SU-DHL-6 (cell line): ENCODE results near the gene ACSL3.

Experiments used
- H2AFZ ChIP-seq: fragments of 200-600 bp; sonication (generic); 2 replicates; pipeline ENCODE4 v1.6.1; 2014; ENCODE audit warnings: low read depth, mild to moderate bottlenecking, moderate library complexity, mixed read lengths, antibody characterized with exemption, low read length; ENCODE audit not compliant: severe bottlenecking
- H3F3A ChIP-seq: fragments of 200-600 bp; shearing (Covaris generic); 2 replicates; pipeline ENCODE4 v1.6.0; 2016; ENCODE audit warnings: antibody characterized with exemption, mild to moderate bottlenecking; ENCODE audit not compliant: insufficient read depth
- H3K27ac ChIP-seq: fragments of 200-600 bp; sonication (generic); 2 replicates; pipeline ENCODE4 v1.5.1; 2016; ENCODE audit warnings: low read depth, mild to moderate bottlenecking, low read length, moderate library complexity, mixed read lengths
- H3K27me3 ChIP-seq: fragments of 200-600 bp; sonication (generic), shearing (Covaris generic); 2 replicates; pipeline ENCODE4 v1.6.0; 2014; ENCODE audit warnings: mild to moderate bottlenecking, low read length
- H3K36me3 ChIP-seq: fragments of 200-600 bp; sonication (generic); 2 replicates; pipeline ENCODE4 v1.6.1; 2014; ENCODE audit warnings: mild to moderate bottlenecking, low read length, mixed read lengths
- H3K4me2 ChIP-seq: fragments of 300-600, 200-600 bp; shearing (Covaris generic), sonication (generic); 2 replicates; pipeline ENCODE4 v1.6.0; 2014; ENCODE audit warnings: low read length, low read depth, mild to moderate bottlenecking; ENCODE audit not compliant: poor library complexity, severe bottlenecking
- H3K4me3 ChIP-seq: fragments of 200-600 bp; sonication (generic); 2 replicates; pipeline ENCODE4 v1.5.1; 2014; ENCODE audit warnings: antibody characterized with exemption, low read length, mild to moderate bottlenecking, mixed read lengths; ENCODE audit not compliant: insufficient read depth, poor library complexity, severe bottlenecking
- H3K79me2 ChIP-seq: fragments of 200-600 bp; sonication (generic); 2 replicates; pipeline ENCODE4 v1.6.1; 2014; ENCODE audit warnings: mild to moderate bottlenecking, low read length, moderate library complexity; ENCODE audit not compliant: insufficient read depth
- H3K9ac ChIP-seq: fragments of 200-600 bp; sonication (generic); 2 replicates; pipeline ENCODE4 v1.7.0; 2014; ENCODE audit warnings: mild to moderate bottlenecking, low read length
- H3K9me2 ChIP-seq: fragments of 200-600 bp; sonication (generic); replicated peaks from 2 replicates; pipeline ENCODE4 v1.6.1; 2014; ENCODE audit warnings: low read length; ENCODE audit not compliant: insufficient read depth
- H3K9me3 ChIP-seq: fragments of 200-600 bp; sonication (generic); 2 replicates; pipeline ENCODE4 v1.6.1; 2014; ENCODE audit warnings: low read length, mixed read lengths; ENCODE audit not compliant: insufficient read depth
- H4K20me1 ChIP-seq: fragments of 200-600 bp; sonication (generic); 2 replicates; pipeline ENCODE4 v1.6.1; 2014; ENCODE audit warnings: low read depth, mild to moderate bottlenecking, antibody characterized with exemption, low read length, moderate library complexity, mixed read lengths
- EZH2phosphoT487 ChIP-seq: fragments of 200-600 bp; sonication (generic), shearing (Covaris generic); conservative IDR thresholded peaks from 2 replicates; pipeline ENCODE4 v1.6.1; 2018; ENCODE audit warnings: mild to moderate bottlenecking, antibody characterized with exemption, low read length, moderate library complexity, mixed read lengths
- TF ChIP-seq, protein P1 (sequence below): fragments of 200-600 bp; sonication (generic); IDR thresholded peaks from one replicate; pipeline ENCODE4 v1.5.1; 2017; ENCODE audit warnings: antibody characterized with exemption, mild to moderate bottlenecking, low read length, moderate library complexity; ENCODE audit not compliant: insufficient read depth, poor library complexity, severe bottlenecking

Gene ACSL3

DNA sequence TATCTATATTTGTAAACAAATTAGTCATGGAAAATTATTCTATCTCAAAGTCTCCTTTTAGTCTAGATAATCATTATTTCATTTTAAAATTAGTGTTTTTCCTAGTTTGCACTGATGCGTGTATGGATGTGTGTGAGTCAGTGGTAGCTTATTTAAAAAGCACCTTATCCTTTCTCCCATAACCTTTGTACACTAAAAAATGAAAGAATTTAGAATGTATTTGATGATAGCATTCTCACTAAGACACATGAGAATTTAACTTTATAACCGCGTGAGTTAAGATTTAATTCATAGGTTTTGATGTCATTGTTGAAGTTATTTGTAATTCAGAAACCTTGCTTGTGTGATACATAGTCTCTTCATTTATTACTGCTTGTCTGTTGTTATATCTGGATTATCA lies 81.7 kb downstream of the ACSL3 start:
- H3K27me3 ChIP-seq, result no peaks in the 10 kb centered on the region
- no peak overlapping the region for H3K27ac ChIP-seq
- H3K36me3 ChIP-seq, result peaks cover 17% of the 10 kb centered on the region
- H3K4me3 ChIP-seq, result no peak overlapping the region
- H2AFZ ChIP-seq, result no peak overlapping the region
- H3K4me2 ChIP-seq, result no peak overlapping the region
- H4K20me1 ChIP-seq, result no peaks in the 10 kb centered on the region
- no peaks in the 10 kb centered on the region for H3K9me3 ChIP-seq
- no peaks in the 10 kb centered on the region for H3K79me2 ChIP-seq
- H3K9ac ChIP-seq, result no peak overlapping the region
- no peaks in the 10 kb centered on the region for H3K9me2 ChIP-seq
- H3F3A ChIP-seq, result peaks cover 3% of the 10 kb centered on the region
- TF ChIP-seq, protein P1, sequence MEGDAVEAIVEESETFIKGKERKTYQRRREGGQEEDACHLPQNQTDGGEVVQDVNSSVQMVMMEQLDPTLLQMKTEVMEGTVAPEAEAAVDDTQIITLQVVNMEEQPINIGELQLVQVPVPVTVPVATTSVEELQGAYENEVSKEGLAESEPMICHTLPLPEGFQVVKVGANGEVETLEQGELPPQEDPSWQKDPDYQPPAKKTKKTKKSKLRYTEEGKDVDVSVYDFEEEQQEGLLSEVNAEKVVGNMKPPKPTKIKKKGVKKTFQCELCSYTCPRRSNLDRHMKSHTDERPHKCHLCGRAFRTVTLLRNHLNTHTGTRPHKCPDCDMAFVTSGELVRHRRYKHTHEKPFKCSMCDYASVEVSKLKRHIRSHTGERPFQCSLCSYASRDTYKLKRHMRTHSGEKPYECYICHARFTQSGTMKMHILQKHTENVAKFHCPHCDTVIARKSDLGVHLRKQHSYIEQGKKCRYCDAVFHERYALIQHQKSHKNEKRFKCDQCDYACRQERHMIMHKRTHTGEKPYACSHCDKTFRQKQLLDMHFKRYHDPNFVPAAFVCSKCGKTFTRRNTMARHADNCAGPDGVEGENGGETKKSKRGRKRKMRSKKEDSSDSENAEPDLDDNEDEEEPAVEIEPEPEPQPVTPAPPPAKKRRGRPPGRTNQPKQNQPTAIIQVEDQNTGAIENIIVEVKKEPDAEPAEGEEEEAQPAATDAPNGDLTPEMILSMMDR, result no peak
- TF ChIP-seq EZH2phosphoT487, result no peak

DNA sequence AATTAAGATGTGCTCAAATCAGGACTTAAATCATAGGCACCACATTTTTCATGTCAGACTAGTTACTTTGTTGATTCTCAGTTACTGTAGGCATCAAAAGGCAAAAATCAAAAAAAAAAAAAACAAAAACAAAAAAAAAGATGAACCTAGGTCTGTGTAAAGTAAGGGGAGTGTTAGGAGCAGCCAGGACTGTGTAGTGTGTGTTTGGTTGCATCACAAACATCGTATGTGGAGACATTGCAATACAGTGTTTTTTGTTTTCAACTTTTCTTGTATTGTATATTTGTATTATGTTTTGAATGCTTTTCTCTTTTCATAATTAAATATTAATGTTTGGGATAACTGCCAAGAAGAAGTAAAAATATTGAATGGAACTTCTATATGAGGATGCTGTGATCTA lies 82.1 kb downstream of the ACSL3 start:
- H3K36me3 ChIP-seq, result peaks cover 14% of the 10 kb centered on the region
- no peaks in the 10 kb centered on the region for H3K27me3 ChIP-seq
- no peak overlapping the region for H2AFZ ChIP-seq
- H3F3A ChIP-seq, result peaks cover 3% of the 10 kb centered on the region
- no peaks in the 10 kb centered on the region for H3K9me2 ChIP-seq
- no peaks in the 10 kb centered on the region for H4K20me1 ChIP-seq
- H3K27ac ChIP-seq, result no peak overlapping the region
- H3K4me3 ChIP-seq, result no peak overlapping the region
- TF ChIP-seq EZH2phosphoT487, result no peak
- TF ChIP-seq, protein P1, result no peak
- no peak overlapping the region for H3K9ac ChIP-seq
- H3K4me2 ChIP-seq, result no peak overlapping the region
- H3K79me2 ChIP-seq, result no peaks in the 10 kb centered on the region
- no peaks in the 10 kb centered on the region for H3K9me3 ChIP-seq

DNA sequence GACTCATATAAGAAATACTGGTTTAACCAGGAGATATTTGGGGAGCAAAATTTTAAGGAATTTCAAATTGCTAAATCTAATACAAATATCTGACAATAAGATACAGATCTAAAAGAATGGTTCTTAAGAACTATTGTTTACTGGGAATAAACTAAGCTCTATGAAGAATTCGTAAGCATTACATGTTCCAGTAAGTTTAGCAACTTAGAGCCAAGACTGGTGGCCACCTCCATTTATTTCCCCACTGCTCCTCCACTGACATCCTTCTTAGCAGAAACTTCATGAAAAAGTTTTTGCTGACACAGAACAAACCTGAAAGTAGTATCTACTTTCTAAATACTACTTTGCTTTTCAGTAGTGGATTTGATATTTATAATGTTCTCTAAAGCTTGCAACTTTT lies 83.0 kb downstream of the ACSL3 start:
- no peak overlapping the region for H3K4me3 ChIP-seq
- no peak overlapping the region for H3K27ac ChIP-seq
- no peaks in the 10 kb centered on the region for H4K20me1 ChIP-seq
- TF ChIP-seq EZH2phosphoT487, result no peak
- TF ChIP-seq, protein P1, result no peak
- no peak overlapping the region for H3K9ac ChIP-seq
- H3K9me2 ChIP-seq, result no peaks in the 10 kb centered on the region
- peaks cover 9% of the 10 kb centered on the region for H3K36me3 ChIP-seq
- H3K27me3 ChIP-seq, result no peaks in the 10 kb centered on the region
- no peak overlapping the region for H3K4me2 ChIP-seq
- no peaks in the 10 kb centered on the region for H3K9me3 ChIP-seq
- H3K79me2 ChIP-seq, result no peaks in the 10 kb centered on the region
- H3F3A ChIP-seq, result peaks cover 3% of the 10 kb centered on the region; the same call in 1 of the 2 replicates
- no peak overlapping the region for H2AFZ ChIP-seq
